ENCODE data around the gene ARHGEF28.

Gene ARHGEF28

GRCh38 chr5:73969195-73970036 is 343.4 kb downstream of the ARHGEF28 start:
- Histone ChIP-seq H3K27me3 (replicated peaks) (no peaks in the 10 kb centered on the region), H3K27ac (no peak overlapping the region), H3K4me3 (ENCODE audit: low read depth, low read length) (no peak overlapping the region), H3K36me3 (replicated peaks) (no peaks in the 10 kb centered on the region)
- in situ Hi-C loops (cut with HindIII; ENCODE audit: low pct_ligation_motif_present, low sequenced_read_pairs): no loop called here
- no peak for DNase-seq
- TF ChIP-seq CTCF (IDR thresholded peaks at IDR 0.05; ENCODE audit: low read depth, low read length, missing control alignments): no peak

- TF ChIP-seq CTCF (IDR thresholded peaks at IDR 0.05; ENCODE audit: low read depth, low read length, missing control alignments): no peak
- no peaks in the 10 kb centered on the region for H3K27me3 ChIP-seq (replicated peaks)
- no peak overlapping the region for H3K27ac ChIP-seq
- DNase-seq: no peak
- no peak overlapping the region for H3K4me3 ChIP-seq (ENCODE audit: low read depth, low read length)
- in situ Hi-C loops (cut with HindIII; ENCODE audit: low pct_ligation_motif_present, low sequenced_read_pairs): no loop called here
- H3K36me3 ChIP-seq (replicated peaks): no peaks in the 10 kb centered on the region
Measured at GRCh38 chr5:73971326-73971725, 345.3 kb downstream of the ARHGEF28 start.

- no peak for DNase-seq
Measured at GRCh38 chr5:73973135-73973534, 347.1 kb downstream of the ARHGEF28 start.

GRCh38 chr5:73974871-73975360 is 348.9 kb downstream of the ARHGEF28 start:
- TF ChIP-seq CTCF (IDR thresholded peaks at IDR 0.05; ENCODE audit: low read depth, low read length, missing control alignments): no peak
- Histone ChIP-seq H3K36me3 (replicated peaks) (no peaks in the 10 kb centered on the region), H3K27me3 (replicated peaks) (no peaks in the 10 kb centered on the region), H3K4me3 (ENCODE audit: low read depth, low read length) (no peak overlapping the region), H3K27ac (no peak overlapping the region)
- DNase-seq: no peak
- in situ Hi-C loops (cut with HindIII; ENCODE audit: low pct_ligation_motif_present, low sequenced_read_pairs): no loop called here

More at GRCh38 chr5:73973135-73973534, 347.1 kb downstream of the ARHGEF28 start:
- no peaks in the 10 kb centered on the region for H3K36me3 ChIP-seq (replicated peaks)
- no peak for TF ChIP-seq CTCF (IDR thresholded peaks at IDR 0.05; ENCODE audit: low read depth, low read length, missing control alignments)
- H3K27me3 ChIP-seq (replicated peaks): no peaks in the 10 kb centered on the region
- no peak overlapping the region for H3K27ac ChIP-seq
- no peak overlapping the region for H3K4me3 ChIP-seq (ENCODE audit: low read depth, low read length)
- in situ Hi-C loops (cut with HindIII; ENCODE audit: low pct_ligation_motif_present, low sequenced_read_pairs): no loop called here

GRCh38 chr5:73975845-73976244 is 349.8 kb downstream of the ARHGEF28 start:
- in situ Hi-C loops (cut with HindIII; ENCODE audit: low pct_ligation_motif_present, low sequenced_read_pairs): no loop called here
- no peaks in the 10 kb centered on the region for H3K27me3 ChIP-seq (replicated peaks)
- no peak overlapping the region for H3K4me3 ChIP-seq (ENCODE audit: low read depth, low read length)
- no peak for TF ChIP-seq CTCF (IDR thresholded peaks at IDR 0.05; ENCODE audit: low read depth, low read length, missing control alignments)
- H3K27ac ChIP-seq: no peak overlapping the region
- H3K36me3 ChIP-seq (replicated peaks): no peaks in the 10 kb centered on the region
- no peak for DNase-seq

Data from brain microvascular endothelial cell (primary cell).